ENCODE results near the gene VEGFA. TPM values are rescaled to one million over a fixed set of nuclear protein-coding genes. Genes with fewer than 3 reads are reported as not detected.

VEGFA gene
- total and polyA plus RNA-seq, 2 of the 8 experiments (the other 6 are each of a cell fraction or from before 2014, with no cell fraction given) = 42.2 to 58.5 TPM

DNA sequence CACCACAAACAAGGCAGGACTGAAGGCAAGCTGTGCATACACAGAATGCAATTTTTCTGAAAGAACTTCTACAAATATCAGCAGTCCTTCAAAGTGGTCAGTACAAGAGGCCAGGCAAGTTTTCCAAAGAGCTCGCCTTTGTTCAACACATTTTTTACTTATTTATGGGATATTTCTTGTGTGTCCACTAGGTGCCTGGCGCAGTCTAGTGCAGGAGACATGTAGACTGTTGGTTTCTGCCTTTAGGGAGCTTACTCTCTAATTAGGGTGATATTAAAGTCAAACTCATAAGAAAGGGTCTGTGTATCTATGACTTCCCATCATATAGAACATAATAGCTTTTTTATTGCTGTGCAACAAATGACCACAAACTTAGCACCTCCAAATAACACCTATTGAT lies 21.2 kb upstream of the VEGFA start:
- Histone ChIP-seq H3K79me1 (ENCODE audit: low read depth, low read length) (0 out of 2 replicates have a peak, but pooled peaks cover under 1% of the 10 kb centered on the region), H3K18ac (ENCODE audit: extremely low read depth, low read length) (no peak overlapping the region), H3K4me2 (ENCODE audit: insufficient read depth in 1 of 2, low read depth in 2 of 2, low read length in 2 of 2) (no peak overlapping the region), H2AK5ac (ENCODE audit: low read depth, low read length) (no peak overlapping the region), H4K5ac (ENCODE audit: insufficient read length, low read depth, low read length) (no peak overlapping the region), H2BK5ac (ENCODE audit: low read depth, low read length) (no peak overlapping the region), H2BK15ac (ENCODE audit: low read length) (no peak overlapping the region), H3K4ac (replicated peaks; ENCODE audit: insufficient read length, low read depth, low read length) (no peak overlapping the region), H3K4me3 (ENCODE audit: extremely low read depth in 1 of 4, insufficient read depth in 2 of 4, low read depth in 3 of 4, low read length in 4 of 4) (no peak overlapping the region), H3K27ac (ENCODE audit: low read depth, low read length) (no peak overlapping the region), H3K56ac (replicated peaks; ENCODE audit: insufficient read length, low read depth, low read length) (no peak overlapping the region), H3K23ac (ENCODE audit: insufficient read length) (no peak overlapping the region), H2BK12ac (ENCODE audit: low read depth, low read length) (no peak overlapping the region), H3K4me1 (replicated peaks in 1 of 4; ENCODE audit: control insufficient read depth in 3 of 4, insufficient read depth in 4 of 4, low read length in 3 of 4) (peaks cover 0 to 10% (median 3%) of the 10 kb centered on the region in 4 experiments; a peak in 4 of 7 replicates), H3K9ac (replicated peaks in 1 of 4; ENCODE audit: extremely low read depth in 1 of 4, low read depth in 3 of 4, low read length in 3 of 4) (no peak overlapping the region), H3K14ac (ENCODE audit: insufficient read length) (no peak overlapping the region), H2BK20ac (ENCODE audit: low read length) (no peak overlapping the region), H3K27me3 (replicated peaks in 1 of 4; ENCODE audit: control insufficient read depth in 3 of 4, extremely low read depth in 1 of 4, insufficient read depth in 3 of 4, low read length in 3 of 4) (no peaks in the 10 kb centered on the region), H2AFZ (ENCODE audit: low read length) (no peak overlapping the region), H3K9me3 (ENCODE audit: insufficient read depth in 2 of 2, low read depth in 1 of 2, low read length in 1 of 2) (no peaks in the 10 kb centered on the region), H3K36me3 (ENCODE audit: control insufficient read depth in 2 of 4, insufficient read depth in 4 of 4, low read length in 3 of 4) (no peaks in the 10 kb centered on the region), H3K79me2 (ENCODE audit: control insufficient read depth in 1 of 2, insufficient read depth in 2 of 2, low read length in 2 of 2) (no peaks in the 10 kb centered on the region), H4K8ac (ENCODE audit: extremely low read depth, insufficient read depth, low read length) (no peak overlapping the region), H3K23me2 (ENCODE audit: low read depth, low read length) (peaks cover under 1% of the 10 kb centered on the region; the same call in 1 of the 2 replicates), H4K20me1 (replicated peaks in 1 of 2; ENCODE audit: control insufficient read depth in 1 of 2, insufficient read depth in 2 of 2, low read length in 2 of 2) (peaks cover 0 to under 1% of the 10 kb centered on the region in 2 experiments), H4K91ac (replicated peaks; ENCODE audit: insufficient read length, low read length) (no peak overlapping the region), H2BK120ac (replicated peaks; ENCODE audit: low read depth, low read length) (no peak overlapping the region)
- no peak for DNase-seq (ENCODE audit: low read depth in 1 of 2, low spot score in 2 of 2)
- TF ChIP-seq JUN (IDR thresholded peaks at IDR 0.05; ENCODE audit: low read depth, low read length) (no peak), ASH2L (IDR thresholded peaks at IDR 0.05; ENCODE audit: low read length) (no peak), SP4 (IDR thresholded peaks at IDR 0.05; ENCODE audit: low read length) (no peak), JUND (IDR thresholded peaks at IDR 0.05; ENCODE audit: low read length) (no peak), CREB1 (IDR thresholded peaks at IDR 0.05) (no peak), BACH1 (IDR thresholded peaks at IDR 0.05; ENCODE audit: low read length) (no peak), MAFK (IDR thresholded peaks at IDR 0.05; ENCODE audit: low read depth, low read length) (no peak), NANOG (IDR thresholded peaks at IDR 0.05; ENCODE audit: insufficient read depth, low read depth, low read length, poor library complexity, severe bottlenecking) (no peak), HDAC2 (IDR thresholded peaks at IDR 0.05; ENCODE audit: borderline replicate concordance in 1 of 2, low read depth in 2 of 2, low read length in 2 of 2) (no peak), SRF (IDR thresholded peaks at IDR 0.05; ENCODE audit: low read depth, low read length) (no peak), KDM4A (IDR thresholded peaks at IDR 0.05; ENCODE audit: low read depth, low read length, severe bottlenecking) (no peak), TBP (IDR thresholded peaks at IDR 0.05; ENCODE audit: low read depth, low read length) (no peak)
- TF ChIP-seq, protein P1, sequence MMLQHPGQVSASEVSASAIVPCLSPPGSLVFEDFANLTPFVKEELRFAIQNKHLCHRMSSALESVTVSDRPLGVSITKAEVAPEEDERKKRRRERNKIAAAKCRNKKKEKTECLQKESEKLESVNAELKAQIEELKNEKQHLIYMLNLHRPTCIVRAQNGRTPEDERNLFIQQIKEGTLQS (IDR thresholded peaks at IDR 0.05; ENCODE audit: insufficient read depth, low read depth, low read length) = no peak
- TF ChIP-seq, protein P2, sequence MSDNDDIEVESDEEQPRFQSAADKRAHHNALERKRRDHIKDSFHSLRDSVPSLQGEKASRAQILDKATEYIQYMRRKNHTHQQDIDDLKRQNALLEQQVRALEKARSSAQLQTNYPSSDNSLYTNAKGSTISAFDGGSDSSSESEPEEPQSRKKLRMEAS (IDR thresholded peaks at IDR 0.05) = no peak
- ChIA-PET CTCF (ENCODE audit: partially characterized antibody) (interaction anchor here (1.0 to 8.3 kb wide), 8 partner anchors 9 to 335 kb away, joined by 3 to 137 read pairs (median 5); partner anchors contain the start of gene VEGFA), POLR2A (ENCODE audit: partially characterized antibody) (interaction anchor here (0.7 to 0.8 kb wide), 3 partner anchors 10 to 293 kb away, joined by 3 read pairs; partner anchors contain the start of gene VEGFA)
- no peak for FAIRE-seq
- 89% methylated on average over 2 of the region's 2 CpGs; no CpG with 5 or more reads in 1 of the 2 experiments for WGBS, 2 experiments (ENCODE audit: extremely low coverage in 1 of 2, insufficient coverage in 1 of 2, insufficient read length in 1 of 2, insufficient replicate concordance in 2 of 2, low coverage in 1 of 2, low lambda C conversion rate in 2 of 2, missing lambda C conversion rate in 1 of 2)
